CD4-positive, alpha-beta T cell treated with Interferon gamma for 1 hour (primary cell): ENCODE measurements around the gene GPR158.
"Not testable (repeated sequence)": the region's sequence is repeated elsewhere in the genome, so short reads cannot be mapped to it uniquely, and the experiment has no call there.

Source experiments
- DNase-seq: peaks from one replicate; pipeline ENCODE4 v3.0.0-alpha.2; 2020

Gene GPR158

GRCh38 chr10:25174461-25175230 is at the start of gene GPR158:
Gene GPR158, plus strand, starts transcription at chr10:25175001. Its CDS starts 420 bp downstream, at chr10:25175421.
- DNase-seq: peak; percentile 32

- DNase-seq: no peak
These were observed 49.6 kb upstream of the GPR158 start for GRCh38 chr10:25125201-25125611.

GRCh38 chr10:25129592-25129991 is 45.2 kb upstream of the GPR158 start:
- no peak for DNase-seq

GRCh38 chr10:25130906-25131305 is 43.9 kb upstream of the GPR158 start:
- DNase-seq: no peak

- DNase-seq: no peak
These were observed 32.5 kb upstream of the GPR158 start for GRCh38 chr10:25142116-25142864.

- no peak for DNase-seq
These were observed 17.2 kb upstream of the GPR158 start for GRCh38 chr10:25157650-25158049.

- no peak for DNase-seq
These were observed 15.2 kb upstream of the GPR158 start for GRCh38 chr10:25159591-25159990.

- no peak for DNase-seq
These were observed 12.4 kb upstream of the GPR158 start for GRCh38 chr10:25162391-25162790.

GRCh38 chr10:25163464-25163863 is 11.3 kb upstream of the GPR158 start:
- DNase-seq: not testable (repeated sequence)

GRCh38 chr10:25169740-25170139 is 5.1 kb upstream of the GPR158 start:
- no peak for DNase-seq

GRCh38 chr10:25170627-25171026 is 4.2 kb upstream of the GPR158 start:
- DNase-seq: no peak

- DNase-seq: no peak
These were observed 973 bp downstream of the GPR158 start for GRCh38 chr10:25175527-25176420.

- DNase-seq: no peak
These were observed 1.7 kb downstream of the GPR158 start for GRCh38 chr10:25176421-25176968.

- no peak for DNase-seq
These were observed 2.4 kb downstream of the GPR158 start for GRCh38 chr10:25177093-25177753.

GRCh38 chr10:25177754-25178135 is 2.9 kb downstream of the GPR158 start:
- no peak for DNase-seq

- DNase-seq: no peak
These were observed 3.6 kb downstream of the GPR158 start for GRCh38 chr10:25178411-25178810.

- DNase-seq: no peak
These were observed 6.0 kb downstream of the GPR158 start for GRCh38 chr10:25180801-25181200.

- no peak for DNase-seq
These were observed 7.8 kb downstream of the GPR158 start for GRCh38 chr10:25182636-25183035.

GRCh38 chr10:25191162-25191895 is 16.5 kb downstream of the GPR158 start:
- DNase-seq: no peak

- DNase-seq: no peak
These were observed 23.4 kb downstream of the GPR158 start for GRCh38 chr10:25198151-25198550.

GRCh38 chr10:25206693-25207414 is 32.1 kb downstream of the GPR158 start:
- no peak for DNase-seq
